HG03135 (cell line): ENCODE results near the gene DDX23.
"Not testable (repeated sequence)": the region's sequence is repeated elsewhere in the genome, so short reads cannot be mapped to it uniquely, and the experiment has no call there.

ENCODE experiments used
- ATAC-seq: cut with Tn5 transposase; IDR thresholded peaks from one replicate; pipeline ENCODE4 v1.9.1; 2021; ENCODE audit warnings: mild to moderate bottlenecking, moderate library complexity; ENCODE audit not compliant: unreplicated experiment

The DDX23 gene

DNA sequence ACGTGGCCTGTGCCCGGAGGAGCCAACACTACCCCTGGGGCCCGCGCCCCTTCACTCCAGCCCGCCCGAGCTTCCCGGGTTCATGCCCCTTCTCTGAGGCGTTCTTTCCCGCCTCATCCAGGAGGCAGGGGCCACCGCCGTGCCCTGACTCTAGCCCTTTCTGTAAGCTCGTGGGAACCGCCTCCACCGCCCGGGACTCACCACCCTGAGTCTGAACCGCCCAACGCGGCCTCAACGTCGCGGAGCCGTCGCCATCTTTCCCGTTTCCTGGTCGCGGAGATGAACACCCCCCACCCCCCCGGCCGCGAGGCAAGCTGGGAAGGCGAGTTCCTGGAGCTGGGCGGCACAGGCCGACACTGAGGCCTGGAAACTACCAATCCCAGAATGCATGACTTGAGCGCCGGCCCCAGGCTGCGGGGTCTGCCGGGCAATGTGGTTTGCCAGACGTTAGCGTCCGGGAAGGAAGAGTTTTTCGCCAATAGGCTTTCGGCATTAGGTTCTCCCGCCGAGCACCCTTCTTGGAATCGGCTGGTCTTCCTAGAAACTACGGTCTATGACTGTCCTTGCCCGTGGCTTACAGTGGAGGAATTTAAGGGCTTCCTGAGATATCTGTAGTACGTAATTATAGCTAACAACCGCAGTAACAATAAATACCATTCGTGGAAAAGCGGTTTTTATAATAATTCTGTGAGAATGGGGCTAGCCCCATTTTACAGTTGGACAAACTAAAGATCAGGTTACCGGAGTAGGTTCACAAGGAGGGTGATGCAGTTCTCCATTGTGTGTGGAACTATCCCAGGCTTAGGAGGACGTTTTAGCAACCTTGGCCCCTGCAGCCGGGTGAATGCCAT lies at the start of gene DDX23:
TSS of gene DDX23 (minus strand) at position 281 of the 851 bp plus-strand sequence. CDS start 6,381 bp downstream, outside the sequence.
- ATAC-seq = peak; percentile 97

DNA sequence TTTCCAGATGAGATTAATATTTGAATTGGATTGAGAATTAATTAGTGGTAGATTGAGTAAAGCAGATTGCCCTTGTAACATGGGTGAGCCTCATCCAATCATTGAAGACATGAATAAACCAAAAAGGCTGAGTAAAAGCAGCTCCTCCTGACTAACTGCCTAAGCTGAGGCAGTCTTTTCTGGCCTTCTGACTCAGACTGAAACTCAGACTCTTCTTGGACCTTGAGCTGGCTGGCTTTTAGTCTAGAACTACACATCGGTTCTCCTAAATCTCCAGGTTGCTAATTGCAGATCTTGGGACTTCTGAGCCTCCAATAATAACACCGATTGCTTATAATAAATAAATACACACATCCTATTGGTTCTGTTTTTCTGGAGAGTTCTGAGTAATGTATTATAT lies 49.3 kb upstream of the DDX23 start:
- no peak for ATAC-seq

DNA sequence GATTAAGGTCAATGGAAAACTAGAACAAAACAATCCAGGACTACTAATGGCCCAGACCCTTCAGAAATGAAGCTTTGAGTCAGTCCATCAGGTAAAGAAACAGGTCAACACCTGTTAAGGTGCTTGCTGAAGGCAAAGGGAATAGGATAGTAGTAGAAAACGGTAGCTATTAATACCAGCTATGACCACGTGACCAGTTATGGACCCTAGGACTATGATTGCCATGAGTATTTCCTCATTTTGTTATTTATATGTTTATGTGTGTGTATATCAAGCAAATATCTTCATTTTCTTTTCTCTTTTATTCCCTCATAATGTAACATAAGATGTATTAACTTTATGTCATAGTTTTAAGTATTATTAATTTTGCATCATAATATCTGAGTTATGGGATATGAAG lies 47.7 kb upstream of the DDX23 start:
- ATAC-seq = no peak

DNA sequence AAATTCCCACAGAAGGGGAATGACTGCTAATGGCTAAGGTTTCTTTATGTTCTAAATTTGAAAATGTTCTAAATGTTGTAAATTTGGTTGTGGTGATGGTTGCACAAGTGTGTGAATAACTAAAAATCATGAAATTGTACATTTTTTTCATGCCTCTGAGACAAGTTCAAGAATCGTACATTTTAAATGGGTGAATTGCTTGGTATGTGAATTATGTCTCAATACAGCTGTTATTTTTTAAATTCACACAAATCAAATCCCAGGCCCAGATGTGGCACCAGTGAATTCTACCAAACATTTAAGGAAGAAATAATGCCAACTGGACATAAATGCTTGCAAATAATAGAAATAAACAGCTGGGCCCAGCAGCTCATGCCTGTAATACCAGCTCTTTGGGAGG lies 42.3 kb upstream of the DDX23 start:
- no peak for ATAC-seq

DNA sequence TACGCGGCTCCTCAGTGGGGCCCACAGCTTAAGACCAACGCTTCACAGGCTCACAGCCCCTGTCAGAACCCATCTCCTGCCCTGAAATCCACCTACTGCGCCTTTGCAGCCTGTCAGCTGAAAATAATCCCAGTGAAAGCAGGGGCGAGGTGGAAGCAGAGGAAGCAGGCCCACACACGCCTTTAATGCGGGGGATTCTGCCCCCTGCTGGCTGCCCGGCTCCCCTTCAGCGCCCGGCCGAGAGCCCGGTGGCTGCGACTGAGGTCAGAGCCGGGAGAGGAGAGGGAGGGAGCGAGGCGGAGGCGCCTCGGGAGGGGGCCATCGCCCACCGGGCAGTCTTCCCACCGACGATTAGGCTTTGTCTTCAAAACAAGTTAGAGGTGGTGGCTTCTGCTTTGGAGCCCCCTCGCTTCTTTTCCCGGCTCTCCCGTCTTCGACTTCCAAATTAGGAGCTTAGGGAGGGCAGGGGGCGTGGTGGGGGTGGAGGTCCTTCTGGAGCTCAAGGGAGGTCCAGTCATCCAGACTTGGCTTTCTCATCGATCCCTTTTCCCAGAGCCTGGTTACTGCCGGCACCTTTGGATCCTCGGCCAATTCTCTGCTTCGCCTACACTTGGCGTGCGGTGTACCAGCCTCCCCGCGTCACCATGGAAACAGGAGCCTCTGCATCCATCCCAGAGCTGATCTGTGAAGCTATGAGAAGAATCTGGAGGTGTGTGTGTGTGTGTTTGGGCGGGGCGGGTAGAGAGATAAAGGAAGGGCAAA lies 38.9 kb upstream of the DDX23 start:
- peak; percentile 66 for ATAC-seq

DNA sequence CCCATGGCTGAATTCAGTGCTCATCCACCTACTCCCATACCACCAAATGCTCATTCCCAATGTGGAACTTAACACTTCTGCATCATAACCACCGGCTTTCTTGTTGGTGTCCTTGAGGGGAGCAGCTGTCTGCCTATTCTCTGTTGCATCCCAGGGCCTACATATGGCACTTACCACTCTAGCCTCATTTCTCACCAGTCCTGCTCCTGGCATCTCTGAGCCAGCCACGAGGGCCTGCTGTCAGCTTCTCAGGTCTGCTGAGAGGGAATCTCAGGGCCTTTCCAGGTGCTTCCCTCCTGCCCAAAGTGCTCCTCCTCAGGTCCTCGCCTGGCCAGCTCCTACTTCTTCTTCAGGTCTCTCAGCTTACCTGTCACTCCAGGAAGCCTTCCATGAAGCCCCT lies 37.7 kb upstream of the DDX23 start:
- no peak for ATAC-seq

DNA sequence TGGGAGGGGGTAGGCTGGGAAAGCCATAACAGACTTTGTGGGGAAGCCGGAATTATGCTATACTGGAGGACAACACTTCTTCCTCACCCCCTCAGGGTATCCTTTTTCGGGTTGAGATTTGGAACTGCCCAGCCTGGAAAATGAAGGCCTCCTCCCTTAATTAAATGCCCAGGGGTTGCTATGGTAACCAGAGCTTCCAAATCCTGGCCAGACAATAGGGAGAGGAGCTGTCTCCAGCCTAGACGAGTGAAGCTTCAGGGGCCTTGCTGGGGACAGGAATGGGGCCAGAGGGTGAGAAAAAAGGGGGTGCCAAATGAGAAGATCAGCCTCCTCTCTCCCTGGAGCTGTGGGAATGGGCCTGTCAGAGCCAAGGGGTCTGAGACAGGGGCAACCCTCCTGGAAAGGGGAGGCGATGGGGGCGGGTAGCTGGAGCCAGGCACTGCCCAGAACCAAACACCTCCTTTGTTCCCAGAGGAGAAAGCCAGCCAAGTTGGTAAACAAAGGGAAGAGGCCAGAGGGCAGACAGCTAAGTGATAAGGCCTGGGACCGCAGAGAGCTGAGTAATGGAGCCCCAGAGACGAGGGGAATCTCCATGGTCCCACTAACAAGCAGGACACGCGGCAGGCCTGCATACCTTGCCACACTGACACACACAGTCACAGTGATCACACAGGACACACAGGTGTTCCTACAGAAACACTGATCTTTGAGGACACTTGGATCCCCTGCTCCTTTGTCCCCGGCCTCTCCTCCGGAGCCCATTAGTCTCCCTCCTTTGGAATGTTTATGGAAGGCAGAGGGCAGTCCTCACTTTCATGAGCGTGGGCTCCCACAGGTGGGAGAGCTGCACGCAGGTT lies 31.6 kb upstream of the DDX23 start:
- no peak for ATAC-seq

DNA sequence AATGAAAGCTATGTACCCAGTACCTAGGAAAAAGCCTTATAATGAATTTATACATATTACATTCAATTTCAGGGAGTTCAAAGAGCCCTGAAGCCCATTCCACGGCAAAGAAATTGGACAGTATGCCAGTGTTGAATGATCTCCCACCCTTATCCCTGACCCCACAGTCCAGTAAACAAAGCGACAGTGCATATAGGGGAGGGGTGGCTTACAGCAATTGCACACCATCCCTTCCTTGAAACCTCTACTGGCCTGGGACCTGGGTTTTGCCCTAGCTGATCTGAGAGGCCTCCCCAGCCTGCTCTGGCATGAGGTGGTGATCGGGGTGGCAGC lies 31.0 kb upstream of the DDX23 start:
- no peak for ATAC-seq

DNA sequence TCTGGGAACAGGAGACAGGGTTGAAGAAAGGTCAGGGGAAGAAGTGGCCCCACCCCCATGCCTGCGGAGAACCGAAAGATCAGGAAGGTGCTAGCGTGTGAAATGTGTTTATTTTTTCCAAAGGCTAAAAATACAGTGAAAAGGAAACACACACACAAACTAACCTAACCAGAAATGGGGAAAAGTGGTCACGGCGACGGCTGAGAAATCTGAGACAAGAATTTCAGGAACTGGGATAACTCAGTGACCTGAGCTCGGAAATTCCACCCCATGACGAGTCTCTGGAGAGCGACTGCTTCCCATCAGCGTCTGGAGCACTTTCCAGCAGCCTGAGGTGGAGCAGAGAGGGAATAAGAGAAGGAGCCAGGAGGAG lies 30.3 kb upstream of the DDX23 start:
- ATAC-seq = no peak

DNA sequence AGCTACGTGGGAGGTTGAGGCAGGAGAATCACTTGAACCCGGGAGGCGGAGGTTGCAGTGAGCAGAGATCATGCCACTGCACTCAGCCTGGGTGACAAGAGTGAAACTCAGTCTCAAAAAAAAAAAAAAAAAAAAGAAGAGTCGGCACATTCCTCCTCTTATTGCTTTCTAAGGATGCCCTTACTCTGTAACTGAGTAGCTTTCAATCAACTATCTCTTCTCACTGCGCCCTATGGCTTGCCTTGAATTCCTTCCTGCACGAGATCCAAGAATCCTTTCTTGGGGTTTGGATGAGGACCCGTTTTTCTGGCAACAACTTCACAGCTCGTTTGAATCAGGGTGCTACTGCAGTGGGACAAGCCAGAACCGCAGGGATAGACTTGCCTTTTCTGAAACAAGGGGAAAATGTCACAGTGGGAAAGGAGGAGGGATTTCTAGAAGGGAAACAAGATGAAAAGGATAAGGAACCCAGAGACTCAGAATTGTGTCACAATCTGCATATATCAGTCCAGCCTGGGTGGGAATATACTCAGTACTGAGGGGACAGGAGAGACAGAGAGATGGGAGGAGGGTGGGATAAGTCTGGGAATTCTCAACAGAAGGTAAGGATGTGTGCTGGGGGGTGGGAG lies 29.8 kb upstream of the DDX23 start:
- ATAC-seq = no peak

DNA sequence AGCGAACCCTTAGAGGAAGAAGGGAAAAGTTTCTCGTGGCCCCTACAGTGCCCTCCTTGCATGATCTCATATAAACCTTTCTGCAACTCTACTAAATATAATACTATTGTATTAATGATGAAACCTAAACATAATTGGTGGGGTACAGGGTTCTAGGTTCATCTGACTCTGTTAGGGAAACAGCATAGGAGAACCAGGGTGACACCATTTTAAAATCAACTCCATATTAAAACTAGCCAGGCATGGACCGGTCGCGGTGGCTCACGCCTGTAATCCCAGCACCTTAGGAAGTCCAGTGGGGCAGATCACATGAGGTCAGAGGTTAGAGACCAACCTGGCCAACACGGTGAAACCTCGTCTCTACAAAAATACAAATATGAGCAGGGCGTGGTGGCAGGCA lies 28.7 kb upstream of the DDX23 start:
- ATAC-seq = no peak

DNA sequence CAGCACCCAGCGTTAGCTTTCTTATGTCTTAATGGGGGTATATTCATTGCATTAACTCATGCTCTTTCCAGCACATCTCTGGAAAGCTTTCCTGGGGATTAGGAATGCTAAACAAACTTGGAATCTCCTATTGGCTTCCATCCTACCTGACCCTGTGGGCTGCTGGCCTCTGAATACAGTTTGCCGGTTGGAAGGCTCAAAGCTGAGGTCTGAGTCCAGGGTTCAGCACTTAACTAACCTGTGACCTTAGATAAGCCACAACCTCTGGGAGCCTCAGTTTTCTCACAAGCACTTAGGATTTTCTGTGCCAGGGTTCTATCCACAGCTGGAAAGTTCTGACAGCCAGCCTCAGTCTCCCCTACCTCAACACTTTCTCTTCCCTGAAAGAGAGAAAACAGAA lies 26.6 kb upstream of the DDX23 start:
- ATAC-seq = no peak

DNA sequence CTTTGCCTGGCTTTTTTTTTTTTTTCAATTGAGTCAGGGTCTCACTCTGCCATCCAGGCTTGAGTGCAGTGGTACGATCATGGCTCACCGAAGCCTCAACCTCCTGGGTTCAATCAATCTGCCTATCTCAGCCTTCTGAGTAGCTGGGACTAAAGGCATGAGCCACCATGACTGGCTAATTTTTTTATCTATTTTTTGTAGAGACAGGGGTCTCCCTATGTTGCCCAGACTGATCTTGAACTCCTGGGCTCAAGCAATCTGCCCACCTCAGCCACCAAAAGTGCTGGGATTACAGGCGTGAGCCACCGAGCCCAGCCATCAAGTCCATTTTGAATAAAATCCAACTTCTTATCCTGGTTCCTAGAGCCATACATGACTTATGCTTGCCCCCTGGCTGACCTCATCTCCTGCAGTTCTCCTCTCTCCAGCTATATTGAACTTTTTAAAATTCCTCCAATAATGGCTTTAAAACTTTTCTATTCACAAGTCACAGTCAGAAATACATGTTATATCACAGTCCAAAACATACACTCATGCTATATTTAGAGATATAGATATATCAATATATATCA lies 24.1 kb upstream of the DDX23 start:
- ATAC-seq = no peak

DNA sequence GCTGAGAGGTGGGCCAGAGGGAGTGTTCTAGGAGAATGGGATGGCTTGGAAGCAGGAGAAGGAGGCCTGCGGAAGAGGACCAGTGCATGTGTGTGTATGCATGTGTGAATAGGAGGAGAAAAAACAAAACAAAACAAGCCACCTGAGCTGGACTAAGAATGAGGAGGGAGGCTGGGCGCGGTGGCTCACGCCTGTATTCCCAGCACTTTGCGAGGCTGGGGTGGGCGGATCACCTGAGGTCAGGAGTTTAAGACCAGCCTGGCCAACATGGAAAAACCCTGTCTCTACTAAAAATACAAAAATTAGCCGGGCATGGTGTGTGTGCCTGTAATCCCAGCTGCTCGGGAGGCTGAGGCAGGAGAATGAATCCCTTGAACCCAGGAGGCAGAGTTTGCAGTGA lies 21.6 kb upstream of the DDX23 start:
- not testable (repeated sequence) for ATAC-seq

DNA sequence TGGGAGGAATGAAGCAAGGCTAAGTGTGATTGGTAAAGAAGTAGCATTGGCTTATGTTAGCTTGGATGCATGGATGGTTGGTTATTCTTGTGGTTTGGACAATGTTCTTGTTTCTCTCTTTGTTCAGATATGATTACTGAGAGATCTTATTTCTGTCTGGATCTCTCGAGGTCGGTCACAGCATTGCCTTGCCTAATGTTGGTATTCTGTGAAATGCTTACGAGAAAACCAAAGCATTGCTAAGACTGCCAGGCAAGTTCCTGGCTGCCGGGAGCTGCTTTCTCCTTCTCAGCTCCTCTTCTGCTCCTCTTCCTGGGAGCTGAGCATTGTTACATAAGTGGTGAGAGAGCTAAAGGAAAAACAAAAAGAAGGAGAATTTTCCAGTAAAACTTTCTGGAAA lies 21.1 kb upstream of the DDX23 start:
- ATAC-seq = no peak

DNA sequence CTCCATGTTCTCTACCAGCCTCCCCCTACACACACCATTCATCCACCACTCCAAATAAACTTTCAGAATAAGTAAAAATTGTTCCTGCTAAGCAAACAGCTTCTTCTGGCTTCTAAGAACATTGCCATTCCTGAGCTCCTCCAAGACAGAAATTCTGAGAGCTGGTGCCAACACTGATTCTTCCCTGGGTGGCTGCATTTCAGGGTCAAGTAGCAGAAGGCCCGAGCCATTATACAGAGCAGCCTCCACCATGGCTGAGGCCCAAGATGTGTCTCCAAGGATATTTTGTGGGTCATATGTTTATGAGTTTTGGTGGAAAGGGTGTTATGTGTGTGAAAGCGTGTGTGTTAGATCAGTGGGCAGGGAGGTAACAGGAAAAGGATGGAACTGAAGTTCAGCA lies 17.2 kb upstream of the DDX23 start:
- no peak for ATAC-seq

DNA sequence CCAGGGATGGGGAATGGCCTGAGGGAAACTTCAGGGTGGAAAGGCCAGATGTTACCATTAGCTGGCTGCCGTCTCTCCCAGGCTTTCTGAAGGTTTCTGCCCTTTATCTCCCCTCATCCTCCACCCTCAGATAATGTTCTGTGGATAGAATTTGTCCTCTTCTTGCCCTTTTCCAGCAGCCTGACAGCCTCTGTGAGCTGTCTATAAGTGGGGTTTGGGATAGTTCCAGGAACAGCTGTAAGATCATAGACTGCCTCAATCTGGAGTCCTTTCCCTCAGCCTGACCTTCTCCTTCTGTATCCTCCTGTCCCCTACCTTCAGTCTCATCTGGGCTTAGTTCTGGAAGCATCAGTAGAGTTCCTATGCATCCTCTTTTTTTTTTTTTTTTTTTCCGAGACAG lies 16.5 kb upstream of the DDX23 start:
- no peak for ATAC-seq

DNA sequence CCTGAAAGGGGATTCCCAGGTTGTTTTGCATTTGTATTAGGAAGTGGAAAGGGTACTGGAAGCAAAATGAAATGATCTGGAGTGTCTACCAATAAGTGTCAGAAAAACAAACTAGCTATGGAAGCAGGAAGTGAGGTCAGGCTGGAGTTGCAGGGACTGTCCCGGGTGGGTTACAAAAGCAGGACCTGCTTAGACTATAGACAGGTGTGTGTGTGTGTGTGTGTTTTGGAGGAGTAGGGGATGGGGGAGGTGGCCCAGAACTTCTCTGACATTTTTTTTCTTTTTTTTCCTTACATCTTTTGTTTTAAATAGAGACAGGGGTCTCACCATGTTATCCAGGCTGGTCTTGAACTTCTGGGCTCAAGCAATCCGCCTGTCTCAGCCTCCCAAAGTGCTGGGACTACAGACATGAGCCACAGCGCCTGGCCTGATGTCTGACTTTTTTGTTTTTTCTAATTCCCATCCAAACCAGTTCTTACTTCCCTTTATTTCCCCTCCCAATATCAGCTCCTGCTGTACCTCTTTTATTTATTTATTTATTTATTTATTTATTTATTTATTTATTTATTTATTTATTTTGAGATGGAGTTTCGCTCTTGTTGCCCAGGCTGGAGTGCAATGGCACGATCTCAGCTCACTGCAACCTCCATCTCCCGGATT lies 14.2 kb upstream of the DDX23 start:
- ATAC-seq = peak; percentile 40

DNA sequence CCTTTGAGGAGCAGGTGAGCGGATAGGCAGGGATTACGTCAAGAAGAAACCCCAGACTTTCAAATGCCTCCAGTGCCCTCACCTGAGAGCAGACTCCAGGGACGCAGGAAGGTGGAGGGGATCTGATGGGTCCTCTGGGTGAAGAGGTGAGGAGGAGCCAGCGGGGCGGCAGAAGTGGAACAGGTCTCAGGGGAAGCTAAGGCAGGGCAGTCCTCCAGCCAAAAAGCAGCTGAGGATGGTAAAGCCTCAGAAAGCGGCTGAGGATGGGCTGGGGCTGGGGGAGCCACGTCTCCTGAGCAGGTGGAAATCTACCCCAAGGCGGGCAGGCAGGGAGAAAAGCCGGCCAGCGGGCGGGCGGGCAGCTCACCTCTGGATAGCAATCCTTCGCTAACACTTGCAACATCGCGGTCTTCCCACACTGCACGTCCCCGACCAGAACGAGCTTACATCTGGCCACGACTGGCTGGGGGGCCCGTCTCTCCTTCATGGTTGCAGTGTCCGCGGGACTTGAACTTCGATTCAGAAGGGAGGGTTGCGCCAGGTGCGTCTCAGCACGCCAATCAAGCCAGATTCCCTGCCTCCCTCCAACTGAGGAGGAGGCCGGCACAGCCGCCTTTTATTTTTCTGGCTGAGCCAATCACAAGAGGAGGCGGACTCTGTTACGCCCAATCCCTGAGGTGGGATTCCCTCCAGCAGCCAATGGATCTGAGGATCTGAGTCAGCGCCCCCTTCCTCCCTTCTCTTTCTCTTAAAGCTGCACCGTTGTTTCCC lies 13.5 kb upstream of the DDX23 start, which contains the start of gene RND1:
TSS of gene RND1 (minus strand) at position 590 of the 771 bp plus-strand sequence. CDS start at position 487, 103 bp downstream.
- ATAC-seq = peak; percentile 92
